ENCODE results near the gene EIF4A2.

The EIF4A2 gene

DNA sequence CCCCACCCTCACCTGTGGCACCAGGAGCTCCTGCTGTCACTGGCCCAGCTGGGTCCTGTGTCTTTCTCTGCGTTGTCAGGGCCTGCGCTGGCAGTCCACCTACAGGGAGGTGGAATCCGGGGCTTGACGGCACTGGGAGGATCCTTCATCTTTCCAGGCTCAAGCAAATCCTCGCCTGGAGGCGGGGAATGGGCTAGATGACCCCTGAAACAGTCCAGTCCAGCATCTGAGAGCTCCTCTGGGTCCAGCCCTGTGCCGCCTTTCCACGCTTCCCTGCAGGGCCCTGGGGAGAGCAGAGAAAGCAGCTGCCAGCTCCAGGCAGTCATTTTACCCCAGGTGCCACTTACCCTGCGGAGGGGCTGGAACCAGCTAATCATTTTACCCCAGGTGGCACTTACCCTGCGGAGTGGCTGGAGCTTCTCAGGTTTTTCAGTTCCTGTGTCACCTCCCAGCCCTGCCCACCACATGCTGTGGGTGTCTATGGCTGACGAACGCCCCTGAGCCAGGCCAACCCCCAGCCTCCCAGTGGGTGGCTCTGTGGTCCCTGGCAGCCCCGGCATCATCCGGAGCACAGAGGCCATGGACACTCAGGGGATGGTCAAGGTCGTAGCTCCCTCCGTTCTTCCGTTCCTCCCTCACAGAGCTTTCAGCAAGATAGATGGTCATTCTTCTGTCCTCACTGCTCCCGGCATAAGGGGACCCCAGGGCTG, 41.2 kb downstream of the EIF4A2 start:
- H3K4me1 ChIP-seq (ENCODE audit: insufficient read depth, insufficient read length) = peaks cover 11% of the 10 kb centered on the region
- H3K27me3 ChIP-seq (ENCODE audit: insufficient read depth, insufficient read length) = peaks cover 15% of the 10 kb centered on the region
- H3K36me3 ChIP-seq (ENCODE audit: insufficient read depth, insufficient read length, low read length) = peaks cover 3% of the 10 kb centered on the region
- H3K9ac ChIP-seq (ENCODE audit: insufficient read length, low read depth) = peak overlapping the region; percentile 73
- no peaks in the 10 kb centered on the region for H3K9me3 ChIP-seq (ENCODE audit: insufficient read depth, low read length)
- no peak for TF ChIP-seq SUZ12 (IDR thresholded peaks at IDR 0.05; ENCODE audit: extremely low read depth, insufficient read depth, insufficient read length)
- no peak for TF ChIP-seq ZNF274 (IDR thresholded peaks at IDR 0.05; ENCODE audit: low read depth, low read length)
- no peak for TF ChIP-seq YY1 (IDR thresholded peaks at IDR 0.05; ENCODE audit: insufficient read depth, insufficient read length)
- H3K4me3 ChIP-seq (ENCODE audit: insufficient read length, low read depth) = peak overlapping the region; percentile 39
- no peak for DNase-seq (ENCODE audit: low read depth, low spot score)

DNA sequence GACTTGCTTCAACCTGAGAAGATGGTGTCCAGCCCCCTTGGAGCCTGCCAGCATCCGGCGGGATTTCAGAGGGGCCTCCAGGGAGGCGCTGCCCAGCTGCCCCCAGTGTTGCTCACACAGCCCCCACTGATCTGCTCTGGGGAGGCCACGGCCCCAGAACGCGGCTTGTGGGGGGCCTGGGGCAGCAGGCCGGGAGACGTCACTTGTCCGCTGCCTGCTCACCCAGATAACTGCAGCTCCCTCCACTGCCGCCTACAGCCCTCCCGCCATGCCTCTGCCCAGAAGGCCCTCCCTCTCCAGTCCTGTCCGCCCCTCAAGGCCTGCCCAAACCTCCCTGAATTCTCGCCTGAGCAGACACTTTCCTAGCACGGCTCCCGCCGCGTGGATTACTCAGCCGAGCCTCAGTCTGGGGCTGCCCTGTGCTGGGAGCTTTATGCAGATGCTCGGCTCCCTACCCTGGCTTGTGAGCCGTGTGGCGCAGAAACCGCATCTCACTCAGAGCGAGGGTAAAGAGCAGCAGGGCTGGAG, 42.0 kb downstream of the EIF4A2 start:
- H3K9me3 ChIP-seq (ENCODE audit: insufficient read depth, low read length) = no peaks in the 10 kb centered on the region
- H3K27me3 ChIP-seq (ENCODE audit: insufficient read depth, insufficient read length) = peaks cover 23% of the 10 kb centered on the region
- H3K9ac ChIP-seq (ENCODE audit: insufficient read length, low read depth) = peak overlapping the region; percentile 73
- H3K4me1 ChIP-seq (ENCODE audit: insufficient read depth, insufficient read length) = peaks cover 11% of the 10 kb centered on the region
- DNase-seq (ENCODE audit: low read depth, low spot score) = no peak
- TF ChIP-seq ZNF274 (IDR thresholded peaks at IDR 0.05; ENCODE audit: low read depth, low read length) (no peak), YY1 (IDR thresholded peaks at IDR 0.05; ENCODE audit: insufficient read depth, insufficient read length) (no peak), SUZ12 (IDR thresholded peaks at IDR 0.05; ENCODE audit: extremely low read depth, insufficient read depth, insufficient read length) (no peak)
- H3K4me3 ChIP-seq (ENCODE audit: insufficient read length, low read depth) = peak overlapping the region; percentile 39
- peaks cover 3% of the 10 kb centered on the region for H3K36me3 ChIP-seq (ENCODE audit: insufficient read depth, insufficient read length, low read length)

- no peak for DNase-seq (ENCODE audit: low read depth, low spot score)
- Histone ChIP-seq H3K9me3 (ENCODE audit: insufficient read depth, low read length) (no peaks in the 10 kb centered on the region), H3K27me3 (ENCODE audit: insufficient read depth, insufficient read length) (peaks cover 27% of the 10 kb centered on the region), H3K4me3 (ENCODE audit: insufficient read length, low read depth) (peak overlapping the region; percentile 83), H3K9ac (ENCODE audit: insufficient read length, low read depth) (peak overlapping the region; percentile 73), H3K36me3 (ENCODE audit: insufficient read depth, insufficient read length, low read length) (peaks cover 3% of the 10 kb centered on the region), H3K4me1 (ENCODE audit: insufficient read depth, insufficient read length) (peaks cover 11% of the 10 kb centered on the region)
- TF ChIP-seq ZNF274 (IDR thresholded peaks at IDR 0.05; ENCODE audit: low read depth, low read length) = no peak
- TF ChIP-seq SUZ12 (IDR thresholded peaks at IDR 0.05; ENCODE audit: extremely low read depth, insufficient read depth, insufficient read length) = no peak
- TF ChIP-seq YY1 (IDR thresholded peaks at IDR 0.05; ENCODE audit: insufficient read depth, insufficient read length) = no peak
These were observed 42.6 kb downstream of the EIF4A2 start for GRCh38 chr3:186825872-186826409.

DNA sequence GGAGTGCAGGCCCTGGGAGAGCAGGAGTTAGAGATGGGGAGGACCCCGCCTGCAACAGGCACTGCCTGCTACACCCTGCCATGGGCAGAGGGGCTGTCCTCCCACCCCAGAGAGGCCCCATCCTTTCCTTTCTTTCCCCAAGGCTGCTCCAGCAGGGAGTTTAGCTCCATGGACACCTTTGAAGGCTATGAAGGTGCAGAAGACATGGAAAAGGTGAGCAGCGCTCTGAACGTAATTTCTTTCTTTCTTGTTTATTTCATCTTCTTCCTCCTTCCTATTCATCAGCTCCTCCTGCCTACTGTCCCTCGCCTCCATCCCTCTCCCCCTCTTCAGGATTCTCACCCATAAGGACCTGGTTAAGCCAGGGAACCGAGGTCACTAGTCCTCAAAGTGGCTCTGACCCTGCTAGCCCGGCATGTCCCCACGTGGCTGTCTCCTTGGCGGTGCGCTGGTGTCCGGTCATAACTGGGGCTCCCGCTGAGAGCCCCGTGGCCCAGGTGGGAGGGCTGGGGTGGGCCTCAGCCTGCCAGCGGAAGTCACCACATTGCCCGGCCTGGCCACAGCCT, 43.1 kb downstream of the EIF4A2 start:
- no peak for DNase-seq (ENCODE audit: low read depth, low spot score)
- H3K27me3 ChIP-seq (ENCODE audit: insufficient read depth, insufficient read length) = peaks cover 28% of the 10 kb centered on the region
- H3K4me1 ChIP-seq (ENCODE audit: insufficient read depth, insufficient read length) = peaks cover 11% of the 10 kb centered on the region
- peaks cover 3% of the 10 kb centered on the region for H3K36me3 ChIP-seq (ENCODE audit: insufficient read depth, insufficient read length, low read length)
- H3K9me3 ChIP-seq (ENCODE audit: insufficient read depth, low read length) = no peaks in the 10 kb centered on the region
- no peak for TF ChIP-seq SUZ12 (IDR thresholded peaks at IDR 0.05; ENCODE audit: extremely low read depth, insufficient read depth, insufficient read length)
- TF ChIP-seq ZNF274 (IDR thresholded peaks at IDR 0.05; ENCODE audit: low read depth, low read length) = no peak
- no peak for TF ChIP-seq YY1 (IDR thresholded peaks at IDR 0.05; ENCODE audit: insufficient read depth, insufficient read length)
- H3K4me3 ChIP-seq (ENCODE audit: insufficient read length, low read depth) = peak overlapping the region; percentile 83
- H3K9ac ChIP-seq (ENCODE audit: insufficient read length, low read depth) = peak overlapping the region; percentile 73

DNA sequence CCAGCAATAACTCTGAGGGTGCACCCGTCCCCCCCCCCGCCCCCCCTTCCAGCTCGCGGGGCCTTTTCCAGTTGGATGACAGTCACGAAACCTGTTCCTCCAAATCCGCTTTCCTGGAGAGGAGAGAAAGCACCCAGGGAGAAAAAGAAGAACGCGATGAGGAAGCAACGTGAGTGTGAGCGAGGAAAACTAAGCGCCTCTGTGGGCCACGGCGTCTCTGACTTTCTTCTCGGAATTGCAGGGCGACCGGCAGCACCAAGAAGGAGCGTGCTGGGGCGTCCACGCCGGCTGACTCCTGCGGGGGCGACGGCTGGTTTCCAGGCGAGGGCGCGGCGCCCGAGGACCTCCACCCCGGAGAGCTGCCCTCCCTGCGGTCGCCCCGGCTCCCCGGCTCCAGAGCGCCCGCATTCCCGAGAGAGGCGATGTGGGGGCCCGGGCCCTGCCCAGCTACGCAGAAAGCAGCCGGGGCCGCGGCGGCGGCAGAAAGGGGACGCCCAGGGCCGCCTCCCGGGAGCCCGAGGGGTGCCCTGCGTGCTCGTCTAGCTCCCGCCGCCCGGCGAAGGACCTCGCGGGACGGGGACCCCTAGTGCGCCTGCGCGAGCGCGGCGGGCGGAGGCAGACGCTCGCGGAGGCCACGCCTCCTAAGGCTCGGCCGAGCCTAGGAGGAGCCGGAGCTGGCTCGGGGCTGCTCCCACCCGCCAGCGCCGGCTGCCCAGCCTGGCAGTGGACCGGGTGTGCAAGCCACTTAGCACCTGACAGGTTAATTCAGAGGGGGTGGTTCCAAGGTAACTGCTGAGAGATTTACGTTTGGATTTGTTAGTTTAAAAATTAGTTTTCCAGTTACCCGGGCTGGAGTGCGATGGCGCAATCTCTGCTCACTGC, 43.8 kb downstream of the EIF4A2 start:
- Histone ChIP-seq H3K27me3 (ENCODE audit: insufficient read depth, insufficient read length) (peaks cover 28% of the 10 kb centered on the region), H3K4me3 (ENCODE audit: insufficient read length, low read depth) (peak overlapping the region; percentile 83), H3K36me3 (ENCODE audit: insufficient read depth, insufficient read length, low read length) (peaks cover 3% of the 10 kb centered on the region), H3K9ac (ENCODE audit: insufficient read length, low read depth) (peak overlapping the region; percentile 88), H3K9me3 (ENCODE audit: insufficient read depth, low read length) (no peaks in the 10 kb centered on the region), H3K4me1 (ENCODE audit: insufficient read depth, insufficient read length) (peaks cover 11% of the 10 kb centered on the region)
- peak; percentile 71 for DNase-seq (ENCODE audit: low read depth, low spot score)
- no peak for TF ChIP-seq SUZ12 (IDR thresholded peaks at IDR 0.05; ENCODE audit: extremely low read depth, insufficient read depth, insufficient read length)

DNA sequence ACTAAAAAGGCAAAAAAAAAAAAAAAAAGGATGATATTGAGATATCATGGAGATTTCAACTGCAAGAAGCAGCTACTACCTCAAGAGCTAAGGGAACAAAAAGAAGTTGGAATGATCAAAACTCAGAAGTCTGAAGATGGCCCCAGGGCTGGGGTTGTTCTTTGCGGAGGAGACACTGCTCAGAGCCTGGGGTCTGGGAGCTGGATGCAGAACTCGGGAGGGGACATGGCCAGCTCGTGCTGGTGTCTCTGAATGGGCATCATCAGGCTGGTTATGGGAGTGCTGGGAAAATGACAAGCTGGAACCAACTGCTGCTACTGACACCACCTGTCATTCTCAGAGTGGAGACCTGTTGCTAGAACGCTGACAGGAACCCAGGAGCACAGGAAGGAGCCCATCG, 45.0 kb downstream of the EIF4A2 start:
- H3K9me3 ChIP-seq (ENCODE audit: insufficient read depth, low read length) = no peaks in the 10 kb centered on the region
- H3K4me3 ChIP-seq (ENCODE audit: insufficient read length, low read depth) = no peak overlapping the region
- peak overlapping the region; percentile 58 for H3K9ac ChIP-seq (ENCODE audit: insufficient read length, low read depth)
- DNase-seq (ENCODE audit: low read depth, low spot score) = no peak
- peaks cover 11% of the 10 kb centered on the region for H3K4me1 ChIP-seq (ENCODE audit: insufficient read depth, insufficient read length)
- H3K27me3 ChIP-seq (ENCODE audit: insufficient read depth, insufficient read length) = peaks cover 28% of the 10 kb centered on the region
- TF ChIP-seq ZNF274 (IDR thresholded peaks at IDR 0.05; ENCODE audit: low read depth, low read length) (no peak), SUZ12 (IDR thresholded peaks at IDR 0.05; ENCODE audit: extremely low read depth, insufficient read depth, insufficient read length) (no peak), YY1 (IDR thresholded peaks at IDR 0.05; ENCODE audit: insufficient read depth, insufficient read length) (no peak)
- H3K36me3 ChIP-seq (ENCODE audit: insufficient read depth, insufficient read length, low read length) = no peaks in the 10 kb centered on the region

All from NT2/D1 (cell line).